SK-N-SH treated with all-trans-retinoic acid at 6 μM for 48 hours (cell line): ENCODE data around the gene VSX2.

Source experiments
- ATAC-seq: fragments of 200-7000 bp; cut with Tn5 transposase; 3 replicates; pipeline ENCODE4 v1.9.1; 2020; ENCODE audit warnings: mild to moderate bottlenecking, moderate library complexity
- ARNTL ChIP-seq: fragments of 450-650 bp; formaldehyde crosslinking; IDR thresholded peaks from 2 replicates; pipeline ENCODE4 v1.5.0; 2020; ENCODE audit warnings: low read depth, mild to moderate bottlenecking, moderate library complexity, borderline replicate concordance
- BACH2 ChIP-seq: fragments of 250-450 bp; sonication (Bioruptor Pico); IDR thresholded peaks from 2 replicates; pipeline ENCODE4 v1.9.0; 2021; ENCODE audit warnings: mild to moderate bottlenecking, borderline replicate concordance
- CSDC2 ChIP-seq: fragments of 250-450 bp; sonication (Bioruptor Pico); IDR thresholded peaks from 2 replicates; pipeline ENCODE4 v1.5.0; 2020; ENCODE audit warnings: mild to moderate bottlenecking, moderate library complexity
- ESRRG ChIP-seq: fragments of 250-450 bp; sonication (Bioruptor Pico); IDR thresholded peaks from 2 replicates; pipeline ENCODE4 v1.6.1; 2021; ENCODE audit warnings: mild to moderate bottlenecking
- GLIS3 ChIP-seq: fragments of 250-450 bp; sonication (Bioruptor Pico); IDR thresholded peaks from 2 replicates; pipeline ENCODE4 v1.5.0; 2020; ENCODE audit warnings: mild to moderate bottlenecking, moderate library complexity
- ISL1 ChIP-seq: fragments of 250-450 bp; sonication (Bioruptor Pico); IDR thresholded peaks from 2 replicates; pipeline ENCODE4 v2.1.2; 2022; ENCODE audit warnings: mild to moderate bottlenecking, moderate library complexity
- PPARA ChIP-seq: fragments of 250-450 bp; sonication (Bioruptor Pico); IDR thresholded peaks from 2 replicates; pipeline ENCODE4 v1.5.0; 2020; ENCODE audit warnings: mild to moderate bottlenecking, borderline replicate concordance
- RARB ChIP-seq: fragments of 250-450 bp; sonication (Bioruptor Pico); IDR thresholded peaks from 2 replicates; pipeline ENCODE4 v1.8.0; 2021; ENCODE audit warnings: mild to moderate bottlenecking, moderate library complexity
- SNAI2 ChIP-seq: fragments of 250-450 bp; sonication (Bioruptor Pico); IDR thresholded peaks from 2 replicates; pipeline ENCODE4 v1.5.0; 2020; ENCODE audit warnings: mild to moderate bottlenecking, moderate library complexity
- TCF4 ChIP-seq: fragments of 250-450 bp; sonication (Bioruptor Pico); IDR thresholded peaks from 2 replicates; pipeline ENCODE4 v1.8.0; 2021; ENCODE audit warnings: mild to moderate bottlenecking, moderate library complexity, borderline replicate concordance
- TOX ChIP-seq: fragments of 250-450 bp; sonication (Bioruptor Pico); IDR thresholded peaks from 2 replicates; pipeline ENCODE4 v1.8.0; 2021; ENCODE audit warnings: mild to moderate bottlenecking, moderate library complexity, borderline replicate concordance
- ZC3H10 ChIP-seq: fragments of 250-450 bp; sonication (Bioruptor Pico); IDR thresholded peaks from 2 replicates; pipeline ENCODE4 v1.5.1; 2021; ENCODE audit warnings: mild to moderate bottlenecking, moderate library complexity
- ZFP3 ChIP-seq: fragments of 250-450 bp; sonication (Bioruptor Pico); IDR thresholded peaks from 2 replicates; pipeline ENCODE4 v1.5.0; 2020; ENCODE audit warnings: mild to moderate bottlenecking, moderate library complexity
- ZFP30 ChIP-seq: fragments of 450-650 bp; formaldehyde crosslinking; IDR thresholded peaks from 2 replicates; pipeline ENCODE4 v1.5.0; 2022; ENCODE audit warnings: mild to moderate bottlenecking, moderate library complexity
- ZNF565 ChIP-seq: fragments of 450-650 bp; formaldehyde crosslinking; conservative IDR thresholded peaks from 2 replicates; pipeline ENCODE4 v1.5.0; 2020; ENCODE audit warnings: low read depth, mild to moderate bottlenecking, moderate library complexity
- ZNF70 ChIP-seq: fragments of 450-650 bp; formaldehyde crosslinking; IDR thresholded peaks from 2 replicates; pipeline ENCODE4 v1.5.0; 2020; ENCODE audit warnings: mild to moderate bottlenecking, moderate library complexity
- ZNF8 ChIP-seq: fragments of 450-650 bp; formaldehyde crosslinking; IDR thresholded peaks from 2 replicates; pipeline ENCODE4 v1.5.0; 2020; ENCODE audit warnings: mild to moderate bottlenecking, moderate library complexity
- TF ChIP-seq, protein P1 (sequence below): fragments of 250-450 bp; sonication (Bioruptor Pico); IDR thresholded peaks from 2 replicates; pipeline ENCODE4 v1.8.0; 2020; ENCODE audit warnings: mild to moderate bottlenecking, moderate library complexity, borderline replicate concordance
- TF ChIP-seq, protein P2 (sequence below): fragments of 250-450 bp; sonication (Bioruptor Pico); IDR thresholded peaks from 2 replicates; pipeline ENCODE4 v1.8.0; 2021; ENCODE audit warnings: low read depth, mild to moderate bottlenecking, moderate library complexity, borderline replicate concordance
- TF ChIP-seq, protein P3 (sequence below): fragments of 250-450 bp; sonication (Bioruptor Pico); IDR thresholded peaks from 2 replicates; pipeline ENCODE4 v1.5.1; 2020; ENCODE audit warnings: low read depth, mild to moderate bottlenecking, moderate library complexity
- TF ChIP-seq, protein P4 (sequence below): fragments of 250-450 bp; sonication (Bioruptor Pico); IDR thresholded peaks from 2 replicates; pipeline ENCODE4 v1.5.1; 2021; ENCODE audit warnings: mild to moderate bottlenecking, moderate library complexity
- TF ChIP-seq, protein P5 (sequence below): fragments of 250-450 bp; sonication (Bioruptor Pico); IDR thresholded peaks from 2 replicates; pipeline ENCODE4 v1.5.0; 2020; ENCODE audit warnings: mild to moderate bottlenecking, moderate library complexity

The VSX2 gene

DNA sequence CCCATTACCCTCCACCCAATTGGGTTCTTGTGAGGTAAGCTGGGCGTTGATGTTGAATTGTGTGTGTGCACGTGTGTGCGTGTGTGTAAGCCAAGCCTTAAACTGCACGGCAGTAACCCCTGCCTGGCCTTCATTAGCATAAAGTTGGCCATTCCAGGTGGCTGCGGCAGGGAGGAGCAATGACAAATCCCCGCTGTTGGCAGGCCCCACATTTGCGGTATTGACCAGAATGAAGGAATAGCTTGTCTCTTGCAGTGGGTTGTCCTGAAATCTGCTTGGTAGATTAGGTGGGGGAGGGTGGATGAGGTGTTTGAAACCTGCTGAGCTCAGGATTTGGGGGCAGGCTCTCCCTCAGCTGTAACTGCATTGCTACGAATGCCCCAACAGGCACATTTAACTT, 7.3 kb downstream of the VSX2 start:
- TF ChIP-seq, protein P1, sequence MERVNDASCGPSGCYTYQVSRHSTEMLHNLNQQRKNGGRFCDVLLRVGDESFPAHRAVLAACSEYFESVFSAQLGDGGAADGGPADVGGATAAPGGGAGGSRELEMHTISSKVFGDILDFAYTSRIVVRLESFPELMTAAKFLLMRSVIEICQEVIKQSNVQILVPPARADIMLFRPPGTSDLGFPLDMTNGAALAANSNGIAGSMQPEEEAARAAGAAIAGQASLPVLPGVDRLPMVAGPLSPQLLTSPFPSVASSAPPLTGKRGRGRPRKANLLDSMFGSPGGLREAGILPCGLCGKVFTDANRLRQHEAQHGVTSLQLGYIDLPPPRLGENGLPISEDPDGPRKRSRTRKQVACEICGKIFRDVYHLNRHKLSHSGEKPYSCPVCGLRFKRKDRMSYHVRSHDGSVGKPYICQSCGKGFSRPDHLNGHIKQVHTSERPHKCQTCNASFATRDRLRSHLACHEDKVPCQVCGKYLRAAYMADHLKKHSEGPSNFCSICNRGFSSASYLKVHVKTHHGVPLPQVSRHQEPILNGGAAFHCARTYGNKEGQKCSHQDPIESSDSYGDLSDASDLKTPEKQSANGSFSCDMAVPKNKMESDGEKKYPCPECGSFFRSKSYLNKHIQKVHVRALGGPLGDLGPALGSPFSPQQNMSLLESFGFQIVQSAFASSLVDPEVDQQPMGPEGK (CRISPR knock-in tag): no peak
- TF ChIP-seq SNAI2 (CRISPR knock-in tag): no peak
- no peak for TF ChIP-seq TOX (CRISPR knock-in tag)
- no peak for TF ChIP-seq ZNF8 (CRISPR knock-in tag)
- TF ChIP-seq ZFP3 (CRISPR knock-in tag): no peak
- TF ChIP-seq ZNF565 (CRISPR knock-in tag): no peak
- TF ChIP-seq, protein P2, sequence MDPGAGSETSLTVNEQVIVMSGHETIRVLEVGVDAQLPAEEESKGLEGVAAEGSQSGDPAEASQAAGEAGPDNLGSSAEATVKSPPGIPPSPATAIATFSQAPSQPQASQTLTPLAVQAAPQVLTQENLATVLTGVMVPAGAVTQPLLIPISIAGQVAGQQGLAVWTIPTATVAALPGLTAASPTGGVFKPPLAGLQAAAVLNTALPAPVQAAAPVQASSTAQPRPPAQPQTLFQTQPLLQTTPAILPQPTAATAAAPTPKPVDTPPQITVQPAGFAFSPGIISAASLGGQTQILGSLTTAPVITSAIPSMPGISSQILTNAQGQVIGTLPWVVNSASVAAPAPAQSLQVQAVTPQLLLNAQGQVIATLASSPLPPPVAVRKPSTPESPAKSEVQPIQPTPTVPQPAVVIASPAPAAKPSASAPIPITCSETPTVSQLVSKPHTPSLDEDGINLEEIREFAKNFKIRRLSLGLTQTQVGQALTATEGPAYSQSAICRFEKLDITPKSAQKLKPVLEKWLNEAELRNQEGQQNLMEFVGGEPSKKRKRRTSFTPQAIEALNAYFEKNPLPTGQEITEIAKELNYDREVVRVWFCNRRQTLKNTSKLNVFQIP (CRISPR knock-in tag): no peak
- TF ChIP-seq, protein P3, sequence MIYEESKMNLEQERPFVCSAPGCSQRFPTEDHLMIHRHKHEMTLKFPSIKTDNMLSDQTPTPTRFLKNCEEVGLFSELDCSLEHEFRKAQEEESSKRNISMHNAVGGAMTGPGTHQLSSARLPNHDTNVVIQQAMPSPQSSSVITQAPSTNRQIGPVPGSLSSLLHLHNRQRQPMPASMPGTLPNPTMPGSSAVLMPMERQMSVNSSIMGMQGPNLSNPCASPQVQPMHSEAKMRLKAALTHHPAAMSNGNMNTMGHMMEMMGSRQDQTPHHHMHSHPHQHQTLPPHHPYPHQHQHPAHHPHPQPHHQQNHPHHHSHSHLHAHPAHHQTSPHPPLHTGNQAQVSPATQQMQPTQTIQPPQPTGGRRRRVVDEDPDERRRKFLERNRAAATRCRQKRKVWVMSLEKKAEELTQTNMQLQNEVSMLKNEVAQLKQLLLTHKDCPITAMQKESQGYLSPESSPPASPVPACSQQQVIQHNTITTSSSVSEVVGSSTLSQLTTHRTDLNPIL: no peak
- TF ChIP-seq TCF4: no peak
- no peak for TF ChIP-seq ISL1
- no peak for TF ChIP-seq ZC3H10
- TF ChIP-seq CSDC2 (CRISPR knock-in tag): no peak
- TF ChIP-seq, protein P4, sequence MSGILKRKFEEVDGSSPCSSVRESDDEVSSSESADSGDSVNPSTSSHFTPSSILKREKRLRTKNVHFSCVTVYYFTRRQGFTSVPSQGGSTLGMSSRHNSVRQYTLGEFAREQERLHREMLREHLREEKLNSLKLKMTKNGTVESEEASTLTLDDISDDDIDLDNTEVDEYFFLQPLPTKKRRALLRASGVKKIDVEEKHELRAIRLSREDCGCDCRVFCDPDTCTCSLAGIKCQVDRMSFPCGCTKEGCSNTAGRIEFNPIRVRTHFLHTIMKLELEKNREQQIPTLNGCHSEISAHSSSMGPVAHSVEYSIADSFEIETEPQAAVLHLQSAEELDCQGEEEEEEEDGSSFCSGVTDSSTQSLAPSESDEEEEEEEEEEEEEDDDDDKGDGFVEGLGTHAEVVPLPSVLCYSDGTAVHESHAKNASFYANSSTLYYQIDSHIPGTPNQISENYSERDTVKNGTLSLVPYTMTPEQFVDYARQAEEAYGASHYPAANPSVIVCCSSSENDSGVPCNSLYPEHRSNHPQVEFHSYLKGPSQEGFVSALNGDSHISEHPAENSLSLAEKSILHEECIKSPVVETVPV: no peak
- TF ChIP-seq ESRRG (CRISPR knock-in tag): no peak
- ATAC-seq: no peak

DNA sequence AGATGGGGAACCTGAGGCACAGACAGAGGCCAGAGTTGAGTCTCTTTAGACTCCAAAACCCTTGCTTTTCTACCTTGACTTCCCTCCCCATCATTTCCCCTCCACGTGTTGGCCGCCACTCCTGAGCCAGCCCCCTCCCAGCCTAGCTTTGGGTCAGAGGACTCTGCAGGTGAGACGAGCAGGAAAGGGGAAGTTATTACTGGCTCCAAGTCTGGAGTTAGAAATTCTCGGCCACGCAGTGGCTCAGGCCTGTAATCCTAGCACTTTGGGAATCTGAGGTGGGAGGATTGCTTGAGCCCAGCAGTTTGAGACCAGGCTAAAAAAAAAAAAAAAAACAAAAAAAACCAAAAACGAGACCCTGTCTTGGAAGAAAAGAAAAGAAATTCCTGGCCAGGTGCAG, 8.8 kb downstream of the VSX2 start:
- ATAC-seq: no peak
- TF ChIP-seq TOX (CRISPR knock-in tag): no peak

DNA sequence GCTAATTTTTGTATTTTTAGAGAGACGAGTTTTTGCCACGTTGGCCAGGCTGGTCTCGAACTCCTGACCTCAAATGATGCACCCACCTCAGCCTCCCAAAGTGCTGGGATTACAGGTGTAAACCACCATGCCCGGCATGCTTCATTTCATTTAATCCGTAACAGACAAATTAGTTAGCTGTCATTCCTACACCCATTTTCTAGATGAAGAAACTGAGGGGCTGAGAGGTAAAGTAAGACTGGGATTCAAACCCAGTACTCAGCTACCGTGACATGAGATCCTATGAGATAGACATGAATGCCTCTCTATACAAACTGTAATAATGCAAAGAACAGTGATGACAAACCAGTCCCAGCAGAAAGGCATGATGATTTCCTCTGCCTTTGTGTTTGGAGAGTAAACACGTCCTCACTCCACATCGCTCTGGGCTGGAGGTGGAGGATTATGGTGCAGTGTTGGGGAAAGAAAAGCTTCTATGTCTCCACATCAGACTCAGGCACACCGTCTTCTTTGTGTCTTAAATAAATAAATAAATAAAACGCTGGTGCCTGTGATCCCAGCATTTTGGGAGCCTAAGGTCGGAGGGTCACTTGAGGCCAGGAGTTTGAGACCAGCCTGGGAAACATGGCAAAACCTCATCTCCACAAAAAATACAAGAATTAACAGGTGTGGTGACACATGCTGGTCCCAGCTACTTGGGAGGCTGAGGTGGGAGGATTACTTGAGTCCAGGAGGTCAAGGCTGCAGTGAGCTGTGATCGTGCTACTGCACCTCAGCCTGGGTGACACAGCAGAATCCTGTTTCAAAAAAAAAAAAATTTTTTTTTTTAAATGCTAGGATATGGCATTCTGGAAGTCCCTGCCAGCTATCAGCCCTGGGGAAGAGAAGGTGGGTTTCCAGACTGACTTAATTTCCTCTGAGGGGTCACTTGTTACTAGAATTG, 10.5 kb downstream of the VSX2 start:
- no peak for TF ChIP-seq TOX (CRISPR knock-in tag)
- TF ChIP-seq, protein P5, sequence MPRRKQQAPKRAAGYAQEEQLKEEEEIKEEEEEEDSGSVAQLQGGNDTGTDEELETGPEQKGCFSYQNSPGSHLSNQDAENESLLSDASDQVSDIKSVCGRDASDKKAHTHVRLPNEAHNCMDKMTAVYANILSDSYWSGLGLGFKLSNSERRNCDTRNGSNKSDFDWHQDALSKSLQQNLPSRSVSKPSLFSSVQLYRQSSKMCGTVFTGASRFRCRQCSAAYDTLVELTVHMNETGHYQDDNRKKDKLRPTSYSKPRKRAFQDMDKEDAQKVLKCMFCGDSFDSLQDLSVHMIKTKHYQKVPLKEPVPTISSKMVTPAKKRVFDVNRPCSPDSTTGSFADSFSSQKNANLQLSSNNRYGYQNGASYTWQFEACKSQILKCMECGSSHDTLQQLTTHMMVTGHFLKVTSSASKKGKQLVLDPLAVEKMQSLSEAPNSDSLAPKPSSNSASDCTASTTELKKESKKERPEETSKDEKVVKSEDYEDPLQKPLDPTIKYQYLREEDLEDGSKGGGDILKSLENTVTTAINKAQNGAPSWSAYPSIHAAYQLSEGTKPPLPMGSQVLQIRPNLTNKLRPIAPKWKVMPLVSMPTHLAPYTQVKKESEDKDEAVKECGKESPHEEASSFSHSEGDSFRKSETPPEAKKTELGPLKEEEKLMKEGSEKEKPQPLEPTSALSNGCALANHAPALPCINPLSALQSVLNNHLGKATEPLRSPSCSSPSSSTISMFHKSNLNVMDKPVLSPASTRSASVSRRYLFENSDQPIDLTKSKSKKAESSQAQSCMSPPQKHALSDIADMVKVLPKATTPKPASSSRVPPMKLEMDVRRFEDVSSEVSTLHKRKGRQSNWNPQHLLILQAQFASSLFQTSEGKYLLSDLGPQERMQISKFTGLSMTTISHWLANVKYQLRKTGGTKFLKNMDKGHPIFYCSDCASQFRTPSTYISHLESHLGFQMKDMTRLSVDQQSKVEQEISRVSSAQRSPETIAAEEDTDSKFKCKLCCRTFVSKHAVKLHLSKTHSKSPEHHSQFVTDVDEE (CRISPR knock-in tag): no peak
- no peak for TF ChIP-seq RARB (CRISPR knock-in tag)
- TF ChIP-seq ZC3H10: no peak
- TF ChIP-seq, protein P3: no peak
- no peak for TF ChIP-seq SNAI2 (CRISPR knock-in tag)
- no peak for TF ChIP-seq ARNTL (CRISPR knock-in tag)
- no peak for TF ChIP-seq CSDC2 (CRISPR knock-in tag)
- TF ChIP-seq, protein P1 (CRISPR knock-in tag): no peak
- no peak for TF ChIP-seq ZFP30
- TF ChIP-seq, protein P2 (CRISPR knock-in tag): no peak
- no peak for TF ChIP-seq BACH2 (CRISPR knock-in tag)
- TF ChIP-seq PPARA: no peak
- no peak for TF ChIP-seq ZNF70
- TF ChIP-seq GLIS3 (CRISPR knock-in tag): no peak
- ATAC-seq: no peak
